HG02981 (cell line): ENCODE measurements around the gene SCN1A.
A peak's percentile ranks its signal among the peaks of the same experiment; 100 is the strongest.

Experiments used
- ATAC-seq: cut with Tn5 transposase; IDR thresholded peaks from one replicate; pipeline ENCODE4 v1.9.1; 2021; ENCODE audit warnings: mild to moderate bottlenecking, moderate library complexity; ENCODE audit not compliant: unreplicated experiment

The SCN1A gene

GRCh38 chr2:166084301-166084700 is 43.5 kb downstream of the SCN1A start:
- ATAC-seq = no peak

- ATAC-seq = no peak
These were observed 45.1 kb downstream of the SCN1A start for GRCh38 chr2:166082736-166083135.

GRCh38 chr2:166081852-166082251 is 46.0 kb downstream of the SCN1A start:
- ATAC-seq = no peak

- ATAC-seq = peak; percentile 62
These were observed 46.6 kb downstream of the SCN1A start for GRCh38 chr2:166081131-166081632.

- no peak for ATAC-seq
These were observed 53.4 kb downstream of the SCN1A start for GRCh38 chr2:166074430-166074829.

GRCh38 chr2:166074011-166074410 is 53.8 kb downstream of the SCN1A start:
- ATAC-seq = no peak

GRCh38 chr2:166070231-166070630 is 57.6 kb downstream of the SCN1A start:
- ATAC-seq = no peak

GRCh38 chr2:166068981-166069380 is 58.8 kb downstream of the SCN1A start:
- no peak for ATAC-seq

GRCh38 chr2:166067229-166067628 is 60.6 kb downstream of the SCN1A start:
- no peak for ATAC-seq

- no peak for ATAC-seq
These were observed 67.6 kb downstream of the SCN1A start for GRCh38 chr2:166060191-166060590.

GRCh38 chr2:166057370-166058164 is 70.3 kb downstream of the SCN1A start:
- ATAC-seq = no peak

GRCh38 chr2:166044853-166045483 is 82.9 kb downstream of the SCN1A start:
- no peak for ATAC-seq

- no peak for ATAC-seq
These were observed 84.9 kb downstream of the SCN1A start for GRCh38 chr2:166042768-166043390.

GRCh38 chr2:166042356-166042755 is 85.5 kb downstream of the SCN1A start:
- no peak for ATAC-seq

- ATAC-seq = no peak
These were observed 86.2 kb downstream of the SCN1A start for GRCh38 chr2:166041613-166042012.

GRCh38 chr2:166032361-166032760 is 95.5 kb downstream of the SCN1A start:
- no peak for ATAC-seq

GRCh38 chr2:166031054-166031453 is 96.8 kb downstream of the SCN1A start:
- no peak for ATAC-seq

GRCh38 chr2:166025313-166025712 is 102.5 kb downstream of the SCN1A start:
- no peak for ATAC-seq

- ATAC-seq = no peak
These were observed 110.6 kb downstream of the SCN1A start for GRCh38 chr2:166017208-166017607.

GRCh38 chr2:166013878-166014277 is 113.9 kb downstream of the SCN1A start:
- no peak for ATAC-seq

GRCh38 chr2:166011660-166012059 is 116.2 kb downstream of the SCN1A start:
- ATAC-seq = no peak

GRCh38 chr2:166000401-166000800 is 127.4 kb downstream of the SCN1A start:
- ATAC-seq = no peak
